ENCODE results near the gene ANKRD27.

DNA sequence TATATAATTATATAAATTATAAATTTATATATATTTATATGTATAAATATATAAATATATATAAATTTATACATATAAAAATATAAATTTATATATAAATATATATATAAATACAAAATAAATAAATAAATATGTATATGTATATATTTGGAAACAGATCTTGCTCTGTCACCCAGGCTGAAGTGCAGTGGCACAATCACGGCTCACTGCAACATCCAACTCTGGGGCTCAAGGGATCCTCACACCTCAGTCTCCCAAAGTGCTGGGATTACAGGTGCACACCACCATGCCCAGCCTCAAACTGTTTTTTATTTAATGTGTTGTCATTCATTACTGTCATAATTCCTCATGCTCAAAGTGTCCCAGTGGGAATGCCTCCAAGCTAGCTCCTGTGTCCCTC lies 119.2 kb downstream of the ANKRD27 start:
- TF ChIP-seq, protein P1, sequence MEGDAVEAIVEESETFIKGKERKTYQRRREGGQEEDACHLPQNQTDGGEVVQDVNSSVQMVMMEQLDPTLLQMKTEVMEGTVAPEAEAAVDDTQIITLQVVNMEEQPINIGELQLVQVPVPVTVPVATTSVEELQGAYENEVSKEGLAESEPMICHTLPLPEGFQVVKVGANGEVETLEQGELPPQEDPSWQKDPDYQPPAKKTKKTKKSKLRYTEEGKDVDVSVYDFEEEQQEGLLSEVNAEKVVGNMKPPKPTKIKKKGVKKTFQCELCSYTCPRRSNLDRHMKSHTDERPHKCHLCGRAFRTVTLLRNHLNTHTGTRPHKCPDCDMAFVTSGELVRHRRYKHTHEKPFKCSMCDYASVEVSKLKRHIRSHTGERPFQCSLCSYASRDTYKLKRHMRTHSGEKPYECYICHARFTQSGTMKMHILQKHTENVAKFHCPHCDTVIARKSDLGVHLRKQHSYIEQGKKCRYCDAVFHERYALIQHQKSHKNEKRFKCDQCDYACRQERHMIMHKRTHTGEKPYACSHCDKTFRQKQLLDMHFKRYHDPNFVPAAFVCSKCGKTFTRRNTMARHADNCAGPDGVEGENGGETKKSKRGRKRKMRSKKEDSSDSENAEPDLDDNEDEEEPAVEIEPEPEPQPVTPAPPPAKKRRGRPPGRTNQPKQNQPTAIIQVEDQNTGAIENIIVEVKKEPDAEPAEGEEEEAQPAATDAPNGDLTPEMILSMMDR (IDR thresholded peaks at IDR 0.05) = no peak
- TF ChIP-seq POLR2A (IDR thresholded peaks at IDR 0.05) = no peak
- no peak for TF ChIP-seq POLR2AphosphoS5 (IDR thresholded peaks at IDR 0.05; ENCODE audit: insufficient read depth in 1 of 2, low read depth in 1 of 2)
